NCI-H82 treated with DMSO at 0.1 percent for 48 hours (cell line): Measurements from ENCODE around the gene ESR2.

ENCODE experiments used
- DNase-seq: peaks from one replicate; lab custom pipeline; 2025; ENCODE audit not compliant: unreplicated experiment; lab: John Stamatoyannopoulos, UW

Gene ESR2

GRCh38 chr14:64092940-64093339 is 201.2 kb downstream of the ESR2 start:
- no peak for DNase-seq

GRCh38 chr14:64092338-64092737 is 201.8 kb downstream of the ESR2 start:
- DNase-seq = no peak

- DNase-seq = no peak
These were observed 203.0 kb downstream of the ESR2 start for GRCh38 chr14:64091217-64091616.

GRCh38 chr14:64089920-64090319 is 204.3 kb downstream of the ESR2 start:
- no peak for DNase-seq

- no peak for DNase-seq
These were observed 205.6 kb downstream of the ESR2 start for GRCh38 chr14:64088647-64088964.

GRCh38 chr14:64082837-64083236 is 211.3 kb downstream of the ESR2 start:
- no peak for DNase-seq

GRCh38 chr14:64081174-64081746 is 212.9 kb downstream of the ESR2 start:
- DNase-seq = no peak

GRCh38 chr14:64080452-64080851 is 213.7 kb downstream of the ESR2 start:
- no peak for DNase-seq

- no peak for DNase-seq
These were observed 218.6 kb downstream of the ESR2 start for GRCh38 chr14:64075613-64076005.

GRCh38 chr14:64074961-64075612 is 219.1 kb downstream of the ESR2 start:
- no peak for DNase-seq

- no peak for DNase-seq
These were observed 224.4 kb downstream of the ESR2 start for GRCh38 chr14:64069634-64070359.

GRCh38 chr14:64064447-64064846 is 229.7 kb downstream of the ESR2 start:
- DNase-seq = no peak

GRCh38 chr14:64062381-64063115 is 231.6 kb downstream of the ESR2 start:
- no peak for DNase-seq

- DNase-seq = no peak
These were observed 232.5 kb downstream of the ESR2 start for GRCh38 chr14:64061706-64062105.

- no peak for DNase-seq
These were observed 233.1 kb downstream of the ESR2 start for GRCh38 chr14:64061115-64061514.

GRCh38 chr14:64060648-64061096 is 233.5 kb downstream of the ESR2 start:
- no peak for DNase-seq

GRCh38 chr14:64060199-64060545 is 234.0 kb downstream of the ESR2 start:
- DNase-seq = no peak

GRCh38 chr14:64059454-64060198 is 234.5 kb downstream of the ESR2 start:
- DNase-seq = no peak

GRCh38 chr14:64053694-64054669 is 240.2 kb downstream of the ESR2 start:
- DNase-seq = no peak
